ENCODE results near the gene ST6GALNAC2. TPM values are rescaled to one million over a fixed set of nuclear protein-coding genes. Genes with fewer than 3 reads are reported as not detected.

ST6GALNAC2 gene
- total and polyA plus RNA-seq, 10 of the 15 experiments (the other 5 are each of a cell fraction or from before 2014, with no cell fraction given): 0.08 to 0.41 (median 0.23) TPM; not detected in 6

DNA sequence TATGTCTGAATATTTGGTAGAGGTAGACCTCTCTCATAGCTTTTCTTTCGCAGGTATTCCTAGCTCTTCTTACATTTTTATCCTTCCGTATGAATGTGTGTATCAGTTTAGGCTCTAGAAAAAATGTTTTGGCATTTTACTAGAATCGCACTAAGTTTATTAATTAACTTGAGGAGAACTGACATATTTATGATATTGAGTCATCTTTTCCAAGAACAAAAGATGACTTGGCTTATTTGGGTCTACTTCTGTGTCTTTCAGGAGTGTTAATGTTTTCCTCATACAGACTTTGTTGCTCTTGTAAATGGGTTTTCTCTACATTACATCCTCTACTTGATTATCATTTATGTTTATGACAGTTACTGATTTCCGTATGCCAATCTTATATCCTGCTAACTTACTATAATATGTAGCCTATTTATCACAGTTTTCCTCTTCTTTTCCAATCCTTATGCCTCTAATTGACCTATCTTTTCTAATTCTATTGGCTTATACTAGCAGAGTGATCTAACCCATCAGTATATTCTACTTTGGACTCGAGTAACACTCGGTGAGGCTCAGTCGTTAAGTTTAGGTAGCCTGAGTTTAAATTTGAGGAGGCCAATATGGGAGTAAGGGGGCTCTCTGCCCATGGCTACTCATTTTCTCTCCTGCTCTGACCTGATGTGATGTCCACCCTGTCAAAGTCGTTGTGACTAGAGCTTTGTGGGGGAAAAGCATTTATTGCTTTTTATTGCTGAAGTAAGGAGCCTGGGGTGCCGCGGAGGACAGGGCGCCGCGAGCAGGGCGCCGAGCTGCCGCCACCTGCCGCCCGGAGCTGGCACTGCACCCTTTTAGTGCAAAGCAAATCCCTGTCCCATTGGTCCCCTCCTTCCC, 37.8 kb upstream of the ST6GALNAC2 start:
- TF ChIP-seq RAD21 (IDR thresholded peaks at IDR 0.05; ENCODE audit: insufficient read depth, low read depth, low read length) (peak; percentile 81), SP1 (IDR thresholded peaks at IDR 0.05; ENCODE audit: low read depth, low read length) (peak; percentile 23), IRF4 (IDR thresholded peaks at IDR 0.05; ENCODE audit: low read depth, low read length) (0 out of 2 replicates have a peak, but pooled peaks have one; percentile 23), KDM1A (IDR thresholded peaks at IDR 0.05; ENCODE audit: borderline replicate concordance) (no peak), MTA3 (IDR thresholded peaks at IDR 0.05; ENCODE audit: borderline replicate concordance, low read length) (no peak), YY1 (IDR thresholded peaks at IDR 0.05; ENCODE audit: low read depth, low read length) (peak; percentile 76), SMC3 (IDR thresholded peaks at IDR 0.05; ENCODE audit: borderline replicate concordance, low read length) (peak; percentile 96), CTCF (IDR thresholded peaks at IDR 0.05 in 2 of 3, conservative IDR thresholded peaks at IDR 0.05 in 1 of 3; ENCODE audit: control insufficient read depth in 2 of 3, extremely low read depth in 1 of 3, insufficient read depth in 1 of 3, low read depth in 3 of 3, low read length in 3 of 3) (peak; percentile 90 to 97 (median 93); a peak in 5 of 6 replicates)
- ChIA-PET CTCF (interaction anchor here (0.7 to 7.9 kb wide), 47 partner anchors 8 to 320 kb away, joined by 3 to 146 read pairs (median 6); partner anchors contain the start of gene ST6GALNAC2), RAD21 (ENCODE audit: unreplicated experiment) (interaction anchor here (0.9 to 3.8 kb wide), 17 partner anchors 10 to 115 kb away, joined by 3 to 33 read pairs (median 7); partner anchors contain the start of gene ST6GALNAC2), SMC1A (ENCODE audit: uncharacterized antibody, unreplicated experiment) (interaction anchor here (0.6 to 5.2 kb wide), 22 partner anchors 10 to 1627 kb away, joined by 3 to 87 read pairs (median 4); partner anchors contain the start of gene EXOC7), POLR2A (interaction anchor here (0.9 to 1.1 kb wide), 3 partner anchors 64 to 65 kb away, joined by 3 to 5 read pairs (median 3); no protein-coding TSS in a partner anchor)
- Histone ChIP-seq H3K4me1 (ENCODE audit: control insufficient read depth, insufficient read depth, low read length) (no peaks in the 10 kb centered on the region), H3K9me3 (replicated peaks; ENCODE audit: control insufficient read depth, insufficient read depth, low read length) (no peaks in the 10 kb centered on the region), H3K27ac (ENCODE audit: control insufficient read depth, insufficient read depth) (no peak overlapping the region), H3K4me3 (no peak overlapping the region), H3K36me3 (ENCODE audit: control insufficient read depth in 2 of 2, insufficient read depth in 2 of 2, low read length in 1 of 2) (no peaks in the 10 kb centered on the region), H3K79me2 (ENCODE audit: control insufficient read depth, insufficient read depth, low read length) (no peaks in the 10 kb centered on the region), H3K27me3 (replicated peaks in 1 of 2; ENCODE audit: control insufficient read depth in 2 of 2, insufficient read depth in 2 of 2, low read length in 1 of 2) (peaks cover 2 to 3% of the 10 kb centered on the region in 2 experiments; a peak in 3 of 4 replicates), H2AFZ (ENCODE audit: control insufficient read depth, low read depth, low read length) (no peak overlapping the region), H4K20me1 (ENCODE audit: control insufficient read depth, insufficient read depth) (no peaks in the 10 kb centered on the region), H3K4me2 (ENCODE audit: control insufficient read depth, insufficient read depth) (no peak overlapping the region), H3K9ac (ENCODE audit: control insufficient read depth, insufficient read depth, low read length) (no peak overlapping the region)
- intact Hi-C loops (cut with micrococcal nuclease; ENCODE audit: unreplicated experiment) (loop anchor here (1.0 to 10.0 kb wide), 3 partner anchors 65 to 100 kb away; partner anchors contain the start of gene MXRA7), in situ Hi-C loops (cut with MboI) (loop anchor here (5.0 kb wide), 1 partner anchor 101 kb away; no protein-coding TSS in a partner anchor)
- no TSS peak for BruUV-seq (replicated peaks)
- WGBS (ENCODE audit: insufficient coverage, insufficient replicate concordance, low lambda C conversion rate, missing lambda C conversion rate): 25% methylated on average over 18 of the region's 18 CpGs
- DNase-seq (ENCODE audit: low read depth, low spot score) (no peak), FAIRE-seq (peak; percentile 83), ATAC-seq (peak; percentile 99)

All from GM12878 (cell line).